ENCODE results near the gene MED25. TPM values are rescaled to one million over a fixed set of nuclear protein-coding genes. Genes with fewer than 3 reads are reported as not detected.

Gene MED25
- total and polyA plus RNA-seq, 2 experiments from 2014 or later: 45.6 to 58.6 TPM

DNA sequence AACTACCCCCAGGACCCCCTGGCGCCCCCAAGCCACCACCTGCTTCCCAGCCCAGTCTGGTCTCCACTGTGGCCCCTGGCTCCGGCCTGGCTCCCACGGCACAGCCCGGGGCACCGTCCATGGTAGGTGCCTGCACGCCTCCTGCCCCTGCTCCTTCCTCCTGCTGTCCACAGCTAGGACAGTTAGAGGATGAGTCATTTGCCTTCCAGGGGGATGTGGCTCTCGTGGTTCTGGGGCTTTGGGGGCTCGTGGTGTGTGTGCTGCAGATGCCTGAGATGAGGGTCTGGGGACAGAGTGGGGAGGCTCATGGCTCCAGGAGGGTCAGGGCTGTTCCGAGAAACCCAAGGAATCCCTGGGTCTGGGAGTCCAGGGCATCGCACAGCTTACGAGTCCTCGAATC, 12.7 kb downstream of the MED25 start (continued):
- TF ChIP-seq EZH2 (IDR thresholded peaks at IDR 0.05; ENCODE audit: low read depth, unreplicated experiment): no peak
- TF ChIP-seq, protein P1, sequence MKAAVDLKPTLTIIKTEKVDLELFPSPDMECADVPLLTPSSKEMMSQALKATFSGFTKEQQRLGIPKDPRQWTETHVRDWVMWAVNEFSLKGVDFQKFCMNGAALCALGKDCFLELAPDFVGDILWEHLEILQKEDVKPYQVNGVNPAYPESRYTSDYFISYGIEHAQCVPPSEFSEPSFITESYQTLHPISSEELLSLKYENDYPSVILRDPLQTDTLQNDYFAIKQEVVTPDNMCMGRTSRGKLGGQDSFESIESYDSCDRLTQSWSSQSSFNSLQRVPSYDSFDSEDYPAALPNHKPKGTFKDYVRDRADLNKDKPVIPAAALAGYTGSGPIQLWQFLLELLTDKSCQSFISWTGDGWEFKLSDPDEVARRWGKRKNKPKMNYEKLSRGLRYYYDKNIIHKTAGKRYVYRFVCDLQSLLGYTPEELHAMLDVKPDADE (IDR thresholded peaks at IDR 0.05): no peak

DNA sequence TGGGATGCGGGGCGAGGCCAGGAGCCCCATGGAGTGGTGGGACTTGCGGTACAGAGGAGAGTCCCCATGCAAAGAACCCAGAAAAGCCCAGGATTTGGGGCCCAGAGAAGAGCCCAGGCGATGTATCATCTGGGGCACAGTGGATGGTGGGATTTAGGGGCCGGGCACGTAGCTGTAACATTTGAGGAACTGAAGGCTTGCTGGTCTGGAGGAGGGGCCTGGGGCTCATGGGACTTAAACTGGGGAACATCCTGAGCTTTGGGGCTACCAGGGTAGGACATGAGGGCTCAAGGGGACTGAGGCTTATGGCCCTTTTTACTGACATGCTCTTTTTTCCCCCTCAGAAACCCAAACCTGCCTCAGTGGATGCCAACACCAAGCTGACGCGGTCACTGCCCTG, 13.5 kb downstream of the MED25 start:
- Histone ChIP-seq H3K27ac (ENCODE audit: low read depth) (no peak overlapping the region), H3K9me2 (ENCODE audit: insufficient read depth) (no peaks in the 10 kb centered on the region), H3K79me2 (replicated peaks; ENCODE audit: insufficient read depth) (no peaks in the 10 kb centered on the region), H3K4me1 (ENCODE audit: insufficient read depth) (no peaks in the 10 kb centered on the region), H3K4me2 (no peak overlapping the region), H3F3A (replicated peaks; ENCODE audit: low read depth) (no peaks in the 10 kb centered on the region), H2AFZ (no peak overlapping the region), H3K36me3 (ENCODE audit: insufficient read depth) (no peaks in the 10 kb centered on the region), H4K20me1 (replicated peaks; ENCODE audit: insufficient read depth) (no peaks in the 10 kb centered on the region; the same call in 1 of the 2 replicates), H3K27me3 (ENCODE audit: insufficient read depth) (no peaks in the 10 kb centered on the region), H3K4me3 (no peak overlapping the region)
- no peak for DNase-seq (ENCODE audit: low spot score)
- Mint-ChIP-seq H3K27me3 (ENCODE audit: insufficient read depth, low read depth, poor library complexity) (peaks cover 10% of the 10 kb centered on the region), H3K9me3 (no peaks in the 10 kb centered on the region; the same call in 1 of the 3 replicates), H3K27ac (no peak overlapping the region), H3K4me3 (no peak overlapping the region), H3K36me3 (ENCODE audit: low read depth) (peaks cover 27% of the 10 kb centered on the region), H3K4me1 (no peaks in the 10 kb centered on the region; the same call in 2 of the 3 replicates)
- TF ChIP-seq STAT1 (IDR thresholded peaks at IDR 0.05; ENCODE audit: unreplicated experiment) (no peak), CREB1 (CRISPR knock-in tag; IDR thresholded peaks at IDR 0.05; ENCODE audit: low read depth) (no peak), EZH2 (IDR thresholded peaks at IDR 0.05; ENCODE audit: low read depth, unreplicated experiment) (no peak), NANOG (IDR thresholded peaks at IDR 0.05; ENCODE audit: borderline replicate concordance) (no peak), ZNF114 (CRISPR knock-in tag; IDR thresholded peaks at IDR 0.05) (no peak), EZH2phosphoT487 (IDR thresholded peaks at IDR 0.05; ENCODE audit: unreplicated experiment) (no peak)
- TF ChIP-seq, protein P2, sequence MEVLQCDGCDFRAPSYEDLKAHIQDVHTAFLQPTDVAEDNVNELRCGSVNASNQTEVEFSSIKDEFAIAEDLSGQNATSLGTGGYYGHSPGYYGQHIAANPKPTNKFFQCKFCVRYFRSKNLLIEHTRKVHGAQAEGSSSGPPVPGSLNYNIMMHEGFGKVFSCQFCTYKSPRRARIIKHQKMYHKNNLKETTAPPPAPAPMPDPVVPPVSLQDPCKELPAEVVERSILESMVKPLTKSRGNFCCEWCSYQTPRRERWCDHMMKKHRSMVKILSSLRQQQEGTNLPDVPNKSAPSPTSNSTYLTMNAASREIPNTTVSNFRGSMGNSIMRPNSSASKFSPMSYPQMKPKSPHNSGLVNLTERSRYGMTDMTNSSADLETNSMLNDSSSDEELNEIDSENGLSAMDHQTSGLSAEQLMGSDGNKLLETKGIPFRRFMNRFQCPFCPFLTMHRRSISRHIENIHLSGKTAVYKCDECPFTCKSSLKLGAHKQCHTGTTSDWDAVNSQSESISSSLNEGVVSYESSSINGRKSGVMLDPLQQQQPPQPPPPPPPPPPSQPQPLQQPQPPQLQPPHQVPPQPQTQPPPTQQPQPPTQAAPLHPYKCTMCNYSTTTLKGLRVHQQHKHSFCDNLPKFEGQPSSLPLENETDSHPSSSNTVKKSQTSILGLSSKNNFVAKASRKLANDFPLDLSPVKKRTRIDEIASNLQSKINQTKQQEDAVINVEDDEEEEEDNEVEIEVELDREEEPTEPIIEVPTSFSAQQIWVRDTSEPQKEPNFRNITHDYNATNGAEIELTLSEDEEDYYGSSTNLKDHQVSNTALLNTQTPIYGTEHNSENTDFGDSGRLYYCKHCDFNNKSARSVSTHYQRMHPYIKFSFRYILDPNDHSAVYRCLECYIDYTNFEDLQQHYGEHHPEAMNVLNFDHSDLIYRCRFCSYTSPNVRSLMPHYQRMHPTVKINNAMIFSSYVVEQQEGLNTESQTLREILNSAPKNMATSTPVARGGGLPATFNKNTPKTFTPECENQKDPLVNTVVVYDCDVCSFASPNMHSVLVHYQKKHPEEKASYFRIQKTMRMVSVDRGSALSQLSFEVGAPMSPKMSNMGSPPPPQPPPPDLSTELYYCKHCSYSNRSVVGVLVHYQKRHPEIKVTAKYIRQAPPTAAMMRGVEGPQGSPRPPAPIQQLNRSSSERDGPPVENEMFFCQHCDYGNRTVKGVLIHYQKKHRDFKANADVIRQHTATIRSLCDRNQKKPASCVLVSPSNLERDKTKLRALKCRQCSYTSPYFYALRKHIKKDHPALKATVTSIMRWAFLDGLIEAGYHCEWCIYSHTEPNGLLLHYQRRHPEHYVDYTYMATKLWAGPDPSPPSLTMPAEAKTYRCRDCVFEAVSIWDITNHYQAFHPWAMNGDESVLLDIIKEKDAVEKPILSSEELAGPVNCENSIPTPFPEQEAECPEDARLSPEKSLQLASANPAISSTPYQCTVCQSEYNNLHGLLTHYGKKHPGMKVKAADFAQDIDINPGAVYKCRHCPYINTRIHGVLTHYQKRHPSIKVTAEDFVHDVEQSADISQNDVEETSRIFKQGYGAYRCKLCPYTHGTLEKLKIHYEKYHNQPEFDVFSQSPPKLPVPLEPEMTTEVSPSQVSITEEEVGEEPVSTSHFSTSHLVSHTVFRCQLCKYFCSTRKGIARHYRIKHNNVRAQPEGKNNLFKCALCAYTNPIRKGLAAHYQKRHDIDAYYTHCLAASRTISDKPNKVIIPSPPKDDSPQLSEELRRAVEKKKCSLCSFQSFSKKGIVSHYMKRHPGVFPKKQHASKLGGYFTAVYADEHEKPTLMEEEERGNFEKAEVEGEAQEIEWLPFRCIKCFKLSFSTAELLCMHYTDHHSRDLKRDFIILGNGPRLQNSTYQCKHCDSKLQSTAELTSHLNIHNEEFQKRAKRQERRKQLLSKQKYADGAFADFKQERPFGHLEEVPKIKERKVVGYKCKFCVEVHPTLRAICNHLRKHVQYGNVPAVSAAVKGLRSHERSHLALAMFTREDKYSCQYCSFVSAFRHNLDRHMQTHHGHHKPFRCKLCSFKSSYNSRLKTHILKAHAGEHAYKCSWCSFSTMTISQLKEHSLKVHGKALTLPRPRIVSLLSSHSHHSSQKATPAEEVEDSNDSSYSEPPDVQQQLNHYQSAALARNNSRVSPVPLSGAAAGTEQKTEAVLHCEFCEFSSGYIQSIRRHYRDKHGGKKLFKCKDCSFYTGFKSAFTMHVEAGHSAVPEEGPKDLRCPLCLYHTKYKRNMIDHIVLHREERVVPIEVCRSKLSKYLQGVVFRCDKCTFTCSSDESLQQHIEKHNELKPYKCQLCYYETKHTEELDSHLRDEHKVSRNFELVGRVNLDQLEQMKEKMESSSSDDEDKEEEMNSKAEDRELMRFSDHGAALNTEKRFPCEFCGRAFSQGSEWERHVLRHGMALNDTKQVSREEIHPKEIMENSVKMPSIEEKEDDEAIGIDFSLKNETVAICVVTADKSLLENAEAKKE (CRISPR knock-in tag; IDR thresholded peaks at IDR 0.05): no peak
- TF ChIP-seq, protein P3, sequence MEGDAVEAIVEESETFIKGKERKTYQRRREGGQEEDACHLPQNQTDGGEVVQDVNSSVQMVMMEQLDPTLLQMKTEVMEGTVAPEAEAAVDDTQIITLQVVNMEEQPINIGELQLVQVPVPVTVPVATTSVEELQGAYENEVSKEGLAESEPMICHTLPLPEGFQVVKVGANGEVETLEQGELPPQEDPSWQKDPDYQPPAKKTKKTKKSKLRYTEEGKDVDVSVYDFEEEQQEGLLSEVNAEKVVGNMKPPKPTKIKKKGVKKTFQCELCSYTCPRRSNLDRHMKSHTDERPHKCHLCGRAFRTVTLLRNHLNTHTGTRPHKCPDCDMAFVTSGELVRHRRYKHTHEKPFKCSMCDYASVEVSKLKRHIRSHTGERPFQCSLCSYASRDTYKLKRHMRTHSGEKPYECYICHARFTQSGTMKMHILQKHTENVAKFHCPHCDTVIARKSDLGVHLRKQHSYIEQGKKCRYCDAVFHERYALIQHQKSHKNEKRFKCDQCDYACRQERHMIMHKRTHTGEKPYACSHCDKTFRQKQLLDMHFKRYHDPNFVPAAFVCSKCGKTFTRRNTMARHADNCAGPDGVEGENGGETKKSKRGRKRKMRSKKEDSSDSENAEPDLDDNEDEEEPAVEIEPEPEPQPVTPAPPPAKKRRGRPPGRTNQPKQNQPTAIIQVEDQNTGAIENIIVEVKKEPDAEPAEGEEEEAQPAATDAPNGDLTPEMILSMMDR (conservative IDR thresholded peaks at IDR 0.05; ENCODE audit: low read depth in 2 of 2): no peak
- TF ChIP-seq, protein P4, sequence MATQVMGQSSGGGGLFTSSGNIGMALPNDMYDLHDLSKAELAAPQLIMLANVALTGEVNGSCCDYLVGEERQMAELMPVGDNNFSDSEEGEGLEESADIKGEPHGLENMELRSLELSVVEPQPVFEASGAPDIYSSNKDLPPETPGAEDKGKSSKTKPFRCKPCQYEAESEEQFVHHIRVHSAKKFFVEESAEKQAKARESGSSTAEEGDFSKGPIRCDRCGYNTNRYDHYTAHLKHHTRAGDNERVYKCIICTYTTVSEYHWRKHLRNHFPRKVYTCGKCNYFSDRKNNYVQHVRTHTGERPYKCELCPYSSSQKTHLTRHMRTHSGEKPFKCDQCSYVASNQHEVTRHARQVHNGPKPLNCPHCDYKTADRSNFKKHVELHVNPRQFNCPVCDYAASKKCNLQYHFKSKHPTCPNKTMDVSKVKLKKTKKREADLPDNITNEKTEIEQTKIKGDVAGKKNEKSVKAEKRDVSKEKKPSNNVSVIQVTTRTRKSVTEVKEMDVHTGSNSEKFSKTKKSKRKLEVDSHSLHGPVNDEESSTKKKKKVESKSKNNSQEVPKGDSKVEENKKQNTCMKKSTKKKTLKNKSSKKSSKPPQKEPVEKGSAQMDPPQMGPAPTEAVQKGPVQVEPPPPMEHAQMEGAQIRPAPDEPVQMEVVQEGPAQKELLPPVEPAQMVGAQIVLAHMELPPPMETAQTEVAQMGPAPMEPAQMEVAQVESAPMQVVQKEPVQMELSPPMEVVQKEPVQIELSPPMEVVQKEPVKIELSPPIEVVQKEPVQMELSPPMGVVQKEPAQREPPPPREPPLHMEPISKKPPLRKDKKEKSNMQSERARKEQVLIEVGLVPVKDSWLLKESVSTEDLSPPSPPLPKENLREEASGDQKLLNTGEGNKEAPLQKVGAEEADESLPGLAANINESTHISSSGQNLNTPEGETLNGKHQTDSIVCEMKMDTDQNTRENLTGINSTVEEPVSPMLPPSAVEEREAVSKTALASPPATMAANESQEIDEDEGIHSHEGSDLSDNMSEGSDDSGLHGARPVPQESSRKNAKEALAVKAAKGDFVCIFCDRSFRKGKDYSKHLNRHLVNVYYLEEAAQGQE (IDR thresholded peaks at IDR 0.05; ENCODE audit: unreplicated experiment): no peak
- no peak for ATAC-seq

Data from GM23338 (cell line).